ENCODE results near the gene RAB3A.

RAB3A gene

DNA sequence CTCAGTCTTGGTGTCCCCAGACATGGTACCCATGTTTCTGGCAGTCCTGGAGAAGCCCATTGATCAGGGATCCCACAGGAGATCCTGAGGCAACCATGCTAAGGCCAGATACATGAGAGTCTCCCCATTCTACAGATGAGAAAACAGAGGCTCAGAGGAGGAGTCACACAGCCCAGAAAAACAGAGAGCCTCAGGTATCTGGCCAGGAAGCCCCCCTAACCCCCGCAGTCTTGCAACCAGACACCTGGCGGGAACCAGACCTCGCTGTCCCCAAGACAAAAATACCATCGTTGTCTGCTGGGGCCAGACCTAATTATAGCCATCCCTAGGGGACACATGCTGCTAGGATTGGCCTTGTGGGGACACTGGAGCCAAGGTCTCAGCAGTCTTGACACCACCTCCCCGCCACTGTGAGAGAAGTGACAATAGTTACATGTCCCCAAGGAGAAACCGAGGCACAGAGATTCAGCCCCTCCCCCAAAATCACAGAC lies 24.0 kb upstream of the RAB3A start:
- TF ChIP-seq, protein P1, sequence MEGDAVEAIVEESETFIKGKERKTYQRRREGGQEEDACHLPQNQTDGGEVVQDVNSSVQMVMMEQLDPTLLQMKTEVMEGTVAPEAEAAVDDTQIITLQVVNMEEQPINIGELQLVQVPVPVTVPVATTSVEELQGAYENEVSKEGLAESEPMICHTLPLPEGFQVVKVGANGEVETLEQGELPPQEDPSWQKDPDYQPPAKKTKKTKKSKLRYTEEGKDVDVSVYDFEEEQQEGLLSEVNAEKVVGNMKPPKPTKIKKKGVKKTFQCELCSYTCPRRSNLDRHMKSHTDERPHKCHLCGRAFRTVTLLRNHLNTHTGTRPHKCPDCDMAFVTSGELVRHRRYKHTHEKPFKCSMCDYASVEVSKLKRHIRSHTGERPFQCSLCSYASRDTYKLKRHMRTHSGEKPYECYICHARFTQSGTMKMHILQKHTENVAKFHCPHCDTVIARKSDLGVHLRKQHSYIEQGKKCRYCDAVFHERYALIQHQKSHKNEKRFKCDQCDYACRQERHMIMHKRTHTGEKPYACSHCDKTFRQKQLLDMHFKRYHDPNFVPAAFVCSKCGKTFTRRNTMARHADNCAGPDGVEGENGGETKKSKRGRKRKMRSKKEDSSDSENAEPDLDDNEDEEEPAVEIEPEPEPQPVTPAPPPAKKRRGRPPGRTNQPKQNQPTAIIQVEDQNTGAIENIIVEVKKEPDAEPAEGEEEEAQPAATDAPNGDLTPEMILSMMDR (IDR thresholded peaks at IDR 0.05) = no peak

DNA sequence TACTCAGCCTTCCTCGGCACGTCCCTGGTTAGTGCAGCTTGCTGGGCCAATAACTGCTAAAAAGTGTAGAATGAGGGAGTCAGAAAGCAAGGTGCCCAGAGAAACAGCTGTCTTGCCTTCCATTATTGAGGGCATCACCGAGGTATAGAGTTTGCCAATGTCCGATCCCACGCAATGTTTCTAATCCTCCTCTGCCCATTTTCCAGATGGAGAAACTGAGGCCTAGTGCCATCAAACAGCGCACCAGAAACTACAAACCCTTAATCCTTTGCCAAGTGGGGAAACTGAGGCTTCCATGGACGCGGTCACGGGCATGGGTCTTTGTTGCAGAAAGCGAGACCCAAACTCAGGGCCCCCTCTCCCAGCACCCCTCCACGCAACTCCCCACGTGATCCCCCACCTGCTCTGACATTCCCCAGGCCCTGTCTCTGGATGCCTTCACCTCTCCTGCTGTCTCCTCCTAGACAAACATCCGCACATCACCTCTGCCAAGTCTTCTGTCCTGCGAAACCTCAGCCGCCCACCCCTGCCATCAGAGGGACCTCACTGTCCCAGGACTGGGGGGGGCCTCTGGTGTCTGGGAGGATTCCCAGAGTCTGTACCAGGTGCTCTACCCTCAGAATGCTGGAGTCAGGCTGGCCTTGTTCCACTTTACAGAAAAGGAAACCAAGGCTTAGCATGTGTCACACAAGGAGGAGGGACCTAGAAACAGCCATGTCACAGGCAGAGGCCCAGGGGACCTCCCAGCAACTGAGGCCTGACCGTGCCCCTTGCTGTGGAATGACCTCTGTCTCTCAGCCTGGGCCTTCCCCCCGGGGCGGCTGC lies 23.3 kb upstream of the RAB3A start:
- TF ChIP-seq, protein P1 (IDR thresholded peaks at IDR 0.05) = no peak

DNA sequence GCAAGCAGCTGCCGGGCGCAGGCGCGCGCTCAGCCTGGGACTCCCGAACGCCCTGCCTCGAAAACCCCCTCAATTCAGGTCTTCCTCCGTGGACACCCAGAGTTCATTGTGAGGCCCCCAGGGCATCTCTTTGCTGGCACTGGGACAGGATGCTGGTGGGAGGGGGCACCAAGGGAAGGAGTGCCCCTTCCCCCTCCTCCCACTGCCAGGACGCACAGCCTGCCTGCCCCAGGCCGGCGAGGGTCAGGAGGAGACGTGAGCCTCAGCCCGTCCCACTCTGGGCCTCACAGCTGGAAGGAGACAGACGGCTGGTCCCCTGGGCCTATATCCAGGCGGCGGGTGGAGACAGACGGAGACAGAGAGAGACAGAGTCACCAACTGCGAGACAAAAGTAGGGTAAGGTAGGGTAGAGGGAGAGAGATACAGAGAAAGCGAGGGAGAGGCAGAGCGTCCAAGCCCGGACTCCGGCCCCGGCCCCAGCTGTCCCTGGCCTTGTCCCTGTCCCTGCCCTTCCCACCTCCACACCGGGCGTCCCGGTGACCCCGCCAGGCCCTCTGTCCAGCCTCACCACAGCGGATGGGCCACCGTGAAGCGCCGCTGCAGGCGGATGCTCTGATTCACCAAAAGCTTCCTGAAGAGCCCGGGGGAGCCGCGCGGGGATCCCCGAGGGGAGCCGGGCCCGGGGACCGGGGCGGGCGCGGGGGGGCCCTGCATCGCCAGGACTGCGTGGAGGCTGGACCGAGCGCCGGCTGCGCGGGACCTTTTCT lies 22.0 kb upstream of the RAB3A start, which contains the start of gene PDE4C:
PDE4C (minus strand) TSS at position 737 of the 767 bp plus-strand sequence; CDS start at position 714, 23 bp downstream.
- TF ChIP-seq, protein P1 (IDR thresholded peaks at IDR 0.05) = no peak

DNA sequence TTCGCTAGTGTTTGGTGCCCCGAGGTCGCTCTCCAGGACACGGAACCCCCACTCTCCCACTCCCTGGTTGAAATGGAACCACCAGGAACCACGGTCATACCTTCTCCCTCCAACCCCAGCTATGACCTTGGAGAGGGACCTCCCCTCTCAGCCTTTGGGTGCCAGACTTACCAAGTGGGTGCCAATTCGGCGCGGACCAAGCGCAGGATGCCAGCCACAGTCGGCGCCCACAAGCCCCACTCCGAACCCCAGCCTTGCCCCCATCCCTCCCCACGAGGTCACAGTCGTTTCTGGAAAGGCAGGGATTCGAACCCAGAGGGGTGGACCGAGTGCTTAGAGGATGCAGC lies 21.5 kb upstream of the RAB3A start:
- TF ChIP-seq, protein P1 (IDR thresholded peaks at IDR 0.05) = no peak

DNA sequence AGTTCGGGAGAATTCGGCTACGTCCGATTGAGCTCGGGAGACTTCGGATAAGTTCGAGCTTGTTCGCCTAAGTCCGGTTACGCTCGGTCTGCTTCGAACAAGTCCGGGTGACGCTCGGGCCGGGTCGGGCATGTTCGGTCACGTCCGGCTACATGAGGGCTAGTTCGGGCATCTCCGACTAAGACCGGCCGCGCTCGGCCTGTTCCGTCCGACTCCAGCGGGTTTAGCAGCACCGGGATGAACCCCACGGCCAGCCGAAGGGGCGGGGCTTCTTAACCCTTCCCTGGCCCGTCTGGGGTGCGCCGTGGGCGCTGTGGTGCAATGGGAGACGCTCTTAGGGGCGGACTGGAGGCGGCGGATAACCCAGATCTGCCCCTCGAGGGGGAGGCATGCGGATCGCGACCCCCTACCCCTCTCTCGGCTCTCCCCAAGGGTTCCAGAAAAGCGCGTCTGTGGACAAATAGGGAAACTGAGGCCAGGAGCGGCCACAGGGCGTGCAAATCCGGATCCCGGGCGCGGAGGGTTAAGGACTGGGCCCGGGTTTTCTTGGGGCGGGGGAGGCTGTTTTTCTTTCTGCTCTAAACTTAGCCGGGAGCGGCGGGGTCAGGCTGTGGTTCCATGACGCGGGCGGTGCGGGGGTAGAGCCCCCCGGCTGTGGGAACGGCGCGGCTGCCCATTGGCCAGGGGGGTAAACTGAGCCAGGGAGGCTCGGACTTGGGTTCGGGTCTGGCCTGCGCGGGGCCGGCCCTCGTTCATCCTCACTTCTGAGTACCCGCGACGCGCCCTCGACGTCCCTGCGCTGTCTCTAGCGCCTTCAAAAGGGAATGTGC lies 20.9 kb upstream of the RAB3A start:
- TF ChIP-seq, protein P1 (IDR thresholded peaks at IDR 0.05) = no peak

DNA sequence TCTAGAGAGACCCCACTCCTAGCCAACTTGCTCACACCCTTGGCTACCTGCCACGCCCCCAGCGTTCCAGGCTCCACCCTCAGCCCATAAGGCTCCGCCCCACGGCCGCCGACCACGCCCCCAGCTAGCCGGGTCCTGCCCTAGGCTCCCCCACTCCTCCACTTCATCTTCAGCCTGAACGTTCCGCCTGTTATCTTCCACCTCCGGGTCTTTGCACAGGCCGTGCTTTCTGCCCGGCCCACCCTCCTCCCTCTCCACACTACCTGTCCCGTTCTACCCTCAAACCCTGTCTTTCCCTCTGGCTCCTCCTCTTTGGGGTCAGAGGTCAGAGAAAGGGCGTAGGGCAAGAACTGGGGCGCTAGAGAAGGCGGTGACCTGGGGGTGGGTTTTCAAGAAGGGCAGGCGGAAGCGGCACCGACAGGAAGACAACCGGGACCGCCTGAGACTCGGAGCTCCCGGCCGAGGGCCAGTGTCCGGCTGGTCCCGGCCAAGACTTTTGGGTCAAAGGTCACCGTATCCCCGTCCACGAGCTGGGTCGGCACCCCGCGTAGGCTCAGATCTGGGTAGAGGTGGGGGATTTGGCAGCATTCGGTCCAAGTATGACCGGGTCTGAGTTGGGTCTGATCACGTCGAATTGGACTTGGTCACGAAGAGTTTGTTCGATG lies 20.1 kb upstream of the RAB3A start:
- TF ChIP-seq, protein P1 (IDR thresholded peaks at IDR 0.05) = no peak

All from LNCAP (cell line).